Transverse colon (tissue), 4 donors: ENCODE results near the gene ZNF438. TPM values are rescaled to one million over a fixed set of nuclear protein-coding genes. Genes with fewer than 3 reads are reported as not detected.

Source experiments
- DNase-seq: peaks from one replicate; pipeline ENCODE4 v3.0.0-alpha.2; 2019
- H3K27ac ChIP-seq, 4 donors: fragments of 200-600 bp; sonication (generic); 2 replicates each; pipeline ENCODE4 v1.5.1; 2016 to 2018; ENCODE audit warnings: inconsistent platforms in 4 of 4
- H3K27me3 ChIP-seq: fragments of 200-600 bp; sonication (generic); 2 replicates; pipeline ENCODE4 v1.5.1; 2017; ENCODE audit warnings: inconsistent platforms
- H3K36me3 ChIP-seq, 4 donors: fragments of 200-600 bp; sonication (generic); 2 replicates each; pipeline ENCODE4 v1.5.1; 2017 to 2019; ENCODE audit warnings: inconsistent platforms in 4 of 4
- H3K4me1 ChIP-seq, 4 donors: fragments of 200-600 bp; sonication (generic); 2 replicates each; pipeline ENCODE4 v1.5.1; 2017 to 2020; ENCODE audit warnings: inconsistent platforms in 4 of 4
- H3K4me3 ChIP-seq, 4 donors: fragments of 200-600 bp; sonication (generic); 1 replicate in 1 of 4; 2 replicates in 3 of 4; pipeline versions ENCODE4 v1.5.1 to v1.6.1; 2017 to 2019; ENCODE audit warnings: inconsistent platforms in 4 of 4
- H3K9me3 ChIP-seq, 2 donors: fragments of 200-600 bp; sonication (generic); 2 replicates each; pipeline ENCODE4 v1.5.1; 2017 to 2019; ENCODE audit warnings: inconsistent platforms in 2 of 2
- CTCF ChIP-seq, 5 experiments: fragments of 200-600 bp in 3 of 5; fragments of 450-650 bp in 2 of 5; sonication (generic) in 3 of 5; IDR thresholded peaks; 1 replicate in 2 of 5; 2 replicates in 3 of 5; pipeline ENCODE4 v1.5.1; 2016 to 2017; ENCODE audit warnings: antibody characterized with exemption in 5 of 5, inconsistent platforms in 3 of 5, mild to moderate bottlenecking in 2 of 5, moderate library complexity in 1 of 5
- EP300 ChIP-seq: sonication (generic); formaldehyde crosslinking; IDR thresholded peaks from one replicate; pipeline ENCODE4 v1.6.1; 2017; ENCODE audit warnings: antibody characterized with exemption, low read depth
- POLR2A ChIP-seq: fragments of 450-650 bp; IDR thresholded peaks from one replicate; pipeline ENCODE4 v1.6.1; 2016; ENCODE audit warnings: antibody characterized with exemption, mild to moderate bottlenecking, moderate library complexity
- POLR2AphosphoS5 ChIP-seq, 3 donors: sonication (generic); formaldehyde crosslinking; IDR thresholded peaks; one replicate each; pipeline ENCODE4 v1.6.1; 2016; ENCODE audit warnings: antibody characterized with exemption in 3 of 3
- whole genome bisulfite sequencing, 2 donors: methylation state at CpG; one replicate each; pipeline ENCODE4 v1.1.5; 2018; ENCODE audit warnings: low coverage in 1 of 2; 5-methylcytosine and 5-hydroxymethylcytosine counted together
- in situ Hi-C, 4 donors: fragments of 200-750 bp; cut with MboI; loops; one replicate each; pipeline versions ENCODE4 v1.15.0 to v1.15.1; 2017; ENCODE audit warnings: low sequenced_read_pairs in 3 of 4, low pct_ligation_motif_present in 1 of 4, low pct_unique_long_range_greater_than_20kb in 1 of 4
- intact Hi-C: fragments of 100-400 bp; cut with DNase I; formaldehyde crosslinking; loops from one replicate; pipeline ENCODE4 v1.15.1; 2023; ENCODE audit warnings: low total_unique reads
- total RNA-seq, 4 donors: library from RNA; depleted of rRNA; stranded (reverse); fragments of >200 nt; gene quantifications; one replicate each; pipeline ENCODE4 v1.1.0, GENCODE V29; 2016

ZNF438 gene
- total RNA-seq, 4 donors from 2014 or later: 4.4 to 7.4 (median 6.4) TPM

GRCh38 chr10:31025142-31025541 lies 6.5 kb downstream of the ZNF438 start:
- H3K4me3 ChIP-seq: no peak overlapping the region
- no peak for TF ChIP-seq EP300
- no peak for TF ChIP-seq CTCF (IDR thresholded peaks at IDR 0.05)
- TF ChIP-seq POLR2A: no peak
- no peak for TF ChIP-seq POLR2AphosphoS5 (IDR thresholded peaks at IDR 0.05)
- H3K27ac ChIP-seq: no peak overlapping the region
- H3K4me1 ChIP-seq: peaks cover 0 to 4% (median 1%) of the 10 kb centered on the region in 4 donors
- in situ Hi-C loops: loop anchor here in 2 of 4 donors (25.0 kb wide), 1 partner anchor 238 kb away; no protein-coding TSS in a partner anchor
- intact Hi-C loops: no loop called here
- H3K27me3 ChIP-seq: no peaks in the 10 kb centered on the region
- H3K36me3 ChIP-seq: no peaks in the 10 kb centered on the region
- DNase-seq: no peak
- no peaks in the 10 kb centered on the region for H3K9me3 ChIP-seq

GRCh38 chr10:31023558-31023957 lies 8.1 kb downstream of the ZNF438 start:
- Histone ChIP-seq H3K27ac (no peak overlapping the region), H3K36me3 (no peaks in the 10 kb centered on the region), H3K27me3 (no peaks in the 10 kb centered on the region), H3K4me3 (no peak overlapping the region), H3K4me1 (peaks cover 0 to 7% (median 3%) of the 10 kb centered on the region in 4 donors), H3K9me3 (no peaks in the 10 kb centered on the region)
- intact Hi-C loops: no loop called here
- TF ChIP-seq EP300: no peak
- no peak for TF ChIP-seq CTCF (IDR thresholded peaks at IDR 0.05)
- TF ChIP-seq POLR2A: no peak
- no peak for TF ChIP-seq POLR2AphosphoS5 (IDR thresholded peaks at IDR 0.05)
- in situ Hi-C loops: no loop called here
- 86 to 88% methylated on average over 5 of the region's 5 CpGs for WGBS, 2 donors
- DNase-seq: no peak

- intact Hi-C loops (no loop called here), in situ Hi-C loops (no loop called here)
- Histone ChIP-seq H3K9me3 (no peaks in the 10 kb centered on the region), H3K27ac (peak overlapping the region in 2 of 4 donors; percentile 6 to 10), H3K4me1 (peaks cover 0 to 15% (median 3%) of the 10 kb centered on the region in 4 donors), H3K4me3 (no peak overlapping the region), H3K36me3 (no peaks in the 10 kb centered on the region), H3K27me3 (no peaks in the 10 kb centered on the region)
- WGBS, 2 donors: 75 to 76% methylated on average over 5 of the region's 5 CpGs
- TF ChIP-seq EP300 (no peak), POLR2A (no peak), POLR2AphosphoS5 (IDR thresholded peaks at IDR 0.05) (no peak), CTCF (IDR thresholded peaks at IDR 0.05) (no peak)
- DNase-seq: no peak
These were observed 11.5 kb downstream of the ZNF438 start for GRCh38 chr10:31020209-31020608.

- Histone ChIP-seq H3K36me3 (no peaks in the 10 kb centered on the region), H3K9me3 (no peaks in the 10 kb centered on the region), H3K27ac (peak overlapping the region in 2 of 4 donors; percentile 28 to 50), H3K27me3 (no peaks in the 10 kb centered on the region), H3K4me1 (peaks cover 0 to 15% (median 3%) of the 10 kb centered on the region in 4 donors), H3K4me3 (no peak overlapping the region)
- in situ Hi-C loops: no loop called here
- TF ChIP-seq EP300: no peak
- TF ChIP-seq POLR2AphosphoS5 (IDR thresholded peaks at IDR 0.05): no peak
- no peak for TF ChIP-seq POLR2A
- TF ChIP-seq CTCF (IDR thresholded peaks at IDR 0.05): no peak
- intact Hi-C loops: no loop called here
- WGBS, 2 donors: 38 to 52% methylated on average over 1 to 2 of the region's 2 CpGs
- no peak for DNase-seq
These were observed 12.7 kb downstream of the ZNF438 start for GRCh38 chr10:31018962-31019361.
